KOPT-K1 (cell line): ENCODE measurements around the gene AP4S1.
"Not testable (repeated sequence)": the region's sequence is repeated elsewhere in the genome, so short reads cannot be mapped to it uniquely, and the experiment has no call there.

Source experiments
- H3K27ac ChIP-seq: fragments of 200-600 bp; sonication (generic); 2 replicates; pipeline ENCODE4 v1.5.1; 2016; ENCODE audit warnings: antibody characterized with exemption, mild to moderate bottlenecking, low read depth, low read length; ENCODE audit not compliant: poor library complexity, severe bottlenecking
- H3K36me3 ChIP-seq: fragments of 200-600 bp; sonication (generic); 2 replicates; pipeline ENCODE4 v1.5.1; 2017; ENCODE audit warnings: antibody characterized with exemption, mild to moderate bottlenecking, low read length, moderate library complexity; ENCODE audit not compliant: insufficient read depth
- H3K9me3 ChIP-seq: fragments of 200-600 bp; sonication (generic); 2 replicates; pipeline ENCODE4 v1.5.1; 2017; ENCODE audit warnings: antibody characterized with exemption, low read length, mild to moderate bottlenecking; ENCODE audit not compliant: insufficient read depth, poor library complexity, severe bottlenecking

Gene AP4S1

GRCh38 chr14:31047503-31047902, 22.1 kb downstream of the AP4S1 start:
- no peaks in the 10 kb centered on the region for H3K9me3 ChIP-seq
- no peak overlapping the region for H3K27ac ChIP-seq
- no peaks in the 10 kb centered on the region; the same call in 1 of the 2 replicates for H3K36me3 ChIP-seq

- Histone ChIP-seq H3K9me3 (no peaks in the 10 kb centered on the region), H3K27ac (no peak overlapping the region), H3K36me3 (no peaks in the 10 kb centered on the region; the same call in 1 of the 2 replicates)
Observed at GRCh38 chr14:31051023-31051422, 25.6 kb downstream of the AP4S1 start.

GRCh38 chr14:31051511-31051910, 26.1 kb downstream of the AP4S1 start:
- H3K36me3 ChIP-seq: no peaks in the 10 kb centered on the region; the same call in 1 of the 2 replicates
- no peaks in the 10 kb centered on the region for H3K9me3 ChIP-seq
- H3K27ac ChIP-seq: no peak overlapping the region

GRCh38 chr14:31052905-31053586, 27.6 kb downstream of the AP4S1 start:
- H3K27ac ChIP-seq, H3K9me3 ChIP-seq, H3K36me3 ChIP-seq: not testable (repeated sequence)

- H3K27ac ChIP-seq: no peak overlapping the region
- H3K9me3 ChIP-seq: no peaks in the 10 kb centered on the region
- no peaks in the 10 kb centered on the region for H3K36me3 ChIP-seq
Observed at GRCh38 chr14:31057035-31057434, 31.6 kb downstream of the AP4S1 start.

GRCh38 chr14:31057701-31058364, 32.4 kb downstream of the AP4S1 start:
- Histone ChIP-seq H3K9me3 (no peaks in the 10 kb centered on the region), H3K27ac (no peak overlapping the region), H3K36me3 (no peaks in the 10 kb centered on the region)

GRCh38 chr14:31059152-31059924, 33.9 kb downstream of the AP4S1 start:
- no peak overlapping the region for H3K27ac ChIP-seq
- no peaks in the 10 kb centered on the region for H3K36me3 ChIP-seq
- H3K9me3 ChIP-seq: no peaks in the 10 kb centered on the region

GRCh38 chr14:31060253-31060875, 34.9 kb downstream of the AP4S1 start:
- H3K9me3 ChIP-seq: no peaks in the 10 kb centered on the region
- no peak overlapping the region for H3K27ac ChIP-seq
- H3K36me3 ChIP-seq: no peaks in the 10 kb centered on the region

GRCh38 chr14:31062908-31063307, 37.5 kb downstream of the AP4S1 start:
- not testable (repeated sequence) for H3K9me3 ChIP-seq, H3K36me3 ChIP-seq, H3K27ac ChIP-seq

GRCh38 chr14:31068235-31068634, 42.8 kb downstream of the AP4S1 start:
- peaks cover 5% of the 10 kb centered on the region; the same call in 1 of the 2 replicates for H3K36me3 ChIP-seq

GRCh38 chr14:31069343-31069742, 43.9 kb downstream of the AP4S1 start:
- no peaks in the 10 kb centered on the region for H3K9me3 ChIP-seq
- no peak overlapping the region for H3K27ac ChIP-seq
- peaks cover 5% of the 10 kb centered on the region; the same call in 1 of the 2 replicates for H3K36me3 ChIP-seq

More at GRCh38 chr14:31068235-31068634, 42.8 kb downstream of the AP4S1 start:
- Histone ChIP-seq H3K27ac (no peak overlapping the region), H3K9me3 (no peaks in the 10 kb centered on the region)

- peaks cover 5% of the 10 kb centered on the region; the same call in 1 of the 2 replicates for H3K36me3 ChIP-seq
- no peak overlapping the region for H3K27ac ChIP-seq
- no peaks in the 10 kb centered on the region for H3K9me3 ChIP-seq
Observed at GRCh38 chr14:31070431-31070830, 45.0 kb downstream of the AP4S1 start.

GRCh38 chr14:31071151-31071550, 45.7 kb downstream of the AP4S1 start:
- Histone ChIP-seq H3K9me3 (no peaks in the 10 kb centered on the region), H3K36me3 (peaks cover 5% of the 10 kb centered on the region; the same call in 1 of the 2 replicates), H3K27ac (no peak overlapping the region)

GRCh38 chr14:31075144-31075543, 49.7 kb downstream of the AP4S1 start:
- Histone ChIP-seq H3K9me3 (no peaks in the 10 kb centered on the region), H3K36me3 (peaks cover 3% of the 10 kb centered on the region; the same call in 1 of the 2 replicates), H3K27ac (no peak overlapping the region)

- H3K36me3 ChIP-seq: peaks cover 11% of the 10 kb centered on the region; the same call in 1 of the 2 replicates
- H3K9me3 ChIP-seq: no peaks in the 10 kb centered on the region
- no peak overlapping the region for H3K27ac ChIP-seq
Observed at GRCh38 chr14:31078766-31079165, 53.3 kb downstream of the AP4S1 start.
